ENCODE measurements around the gene ALDH1A3.
A peak's percentile ranks its signal among the peaks of the same experiment; 100 is the strongest.
"Not testable (repeated sequence)": the region's sequence is repeated elsewhere in the genome, so short reads cannot be mapped to it uniquely, and the experiment has no call there.

Gene ALDH1A3

DNA sequence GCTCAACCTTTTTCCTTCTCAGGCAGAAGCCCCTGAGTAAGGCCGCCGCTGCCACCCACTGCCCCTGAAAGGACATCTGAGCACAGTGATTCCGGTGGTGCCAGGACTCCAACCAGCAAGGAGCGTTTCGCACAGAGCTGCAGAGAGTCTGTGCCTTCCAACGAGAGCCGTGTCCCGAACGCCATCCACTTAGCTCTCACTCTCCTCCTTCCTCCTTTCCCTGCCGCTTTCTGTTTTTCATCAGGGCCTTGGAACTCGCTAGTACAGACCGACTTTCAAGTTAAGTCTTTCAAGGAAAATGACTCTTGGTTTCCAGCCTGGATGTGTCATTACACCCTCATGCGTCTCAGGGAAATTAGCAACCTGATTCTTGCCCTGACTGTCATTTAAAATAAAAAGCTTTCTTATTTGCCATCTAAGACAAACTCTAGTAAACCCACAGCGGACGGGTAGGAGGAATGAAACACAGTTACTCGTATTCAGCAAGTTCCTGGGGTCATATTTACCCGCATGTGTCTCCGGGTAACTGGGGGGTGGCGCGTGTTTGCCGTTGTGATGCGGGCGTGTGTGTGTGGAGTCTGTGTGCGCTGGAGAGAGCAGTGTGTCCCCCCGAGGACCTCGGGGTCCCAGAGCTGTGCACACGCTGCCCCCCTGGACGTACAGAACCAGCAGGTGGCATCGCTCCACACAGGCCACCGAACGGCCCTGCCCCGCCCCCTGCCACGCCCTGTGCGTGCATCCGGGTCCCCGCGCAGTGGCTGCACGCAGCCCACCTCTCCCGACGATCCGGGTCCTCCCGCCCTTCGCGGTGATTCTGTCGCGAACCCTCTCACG is 30.4 kb upstream of the ALDH1A3 start:
- TF ChIP-seq CTCF (IDR thresholded peaks at IDR 0.05): no peak
- Histone ChIP-seq H3K4me3 (peak overlapping the region; percentile 69), H3K27ac (no peak overlapping the region)
- DNase-seq (ENCODE audit: low spot score): no peak

- no peak for TF ChIP-seq CTCF (IDR thresholded peaks at IDR 0.05)
- Histone ChIP-seq H3K4me3 (peak overlapping the region; percentile 69), H3K27ac (no peak overlapping the region)
- DNase-seq (ENCODE audit: low spot score): no peak
These were observed 29.8 kb upstream of the ALDH1A3 start for GRCh38 chr15:100849855-100850218.

GRCh38 chr15:100851428-100852015 is 28.1 kb upstream of the ALDH1A3 start:
- not testable (repeated sequence) for H3K4me3 ChIP-seq; H3K27ac ChIP-seq; DNase-seq (ENCODE audit: low spot score)

GRCh38 chr15:100852630-100853029 is 27.0 kb upstream of the ALDH1A3 start:
- Histone ChIP-seq H3K4me3 (no peak overlapping the region), H3K27ac (no peak overlapping the region)
- no peak for DNase-seq (ENCODE audit: low spot score)
- TF ChIP-seq CTCF (IDR thresholded peaks at IDR 0.05): no peak

DNA sequence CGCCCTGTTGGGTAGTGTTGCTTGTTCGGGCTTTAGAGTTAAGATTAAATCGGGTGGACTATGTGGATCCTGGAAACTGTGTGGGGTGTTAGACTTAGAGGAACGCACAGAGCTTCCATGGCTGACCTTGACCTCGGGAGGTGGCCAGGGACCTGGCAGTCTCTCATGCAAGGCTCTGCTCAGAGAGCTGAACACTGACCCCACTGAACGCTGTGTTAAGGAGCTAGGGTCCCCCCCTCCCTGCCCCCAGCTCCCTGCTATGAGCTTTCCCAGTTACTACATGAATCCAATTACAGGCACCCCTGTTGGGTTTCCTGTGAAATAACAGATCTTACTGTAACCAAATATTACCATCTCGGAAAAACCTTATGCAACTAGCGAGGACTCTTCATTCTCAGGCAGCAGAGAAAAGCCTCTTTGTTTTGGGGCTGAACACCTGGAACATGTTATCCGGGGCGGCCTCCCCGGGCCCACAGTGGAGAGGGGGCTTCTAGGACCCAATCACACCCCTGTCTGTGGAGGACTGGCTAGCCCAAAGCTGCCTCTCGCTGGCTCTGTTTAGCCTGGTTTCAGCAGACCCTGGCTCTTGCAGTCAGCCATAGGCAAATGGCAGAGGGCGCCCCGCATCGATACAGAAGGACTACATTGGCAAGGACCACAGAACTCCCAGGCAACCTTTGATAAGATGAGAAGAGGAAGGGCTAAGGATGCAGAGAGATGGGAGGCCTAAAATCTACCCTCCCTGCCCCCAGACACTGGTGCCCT is 25.8 kb upstream of the ALDH1A3 start:
- TF ChIP-seq CTCF (IDR thresholded peaks at IDR 0.05): no peak
- DNase-seq (ENCODE audit: low spot score): no peak
- H3K27ac ChIP-seq: no peak overlapping the region
- no peak overlapping the region for H3K4me3 ChIP-seq

GRCh38 chr15:100856867-100857266 is 22.8 kb upstream of the ALDH1A3 start:
- TF ChIP-seq CTCF (IDR thresholded peaks at IDR 0.05): no peak
- no peak for DNase-seq (ENCODE audit: low spot score)

DNA sequence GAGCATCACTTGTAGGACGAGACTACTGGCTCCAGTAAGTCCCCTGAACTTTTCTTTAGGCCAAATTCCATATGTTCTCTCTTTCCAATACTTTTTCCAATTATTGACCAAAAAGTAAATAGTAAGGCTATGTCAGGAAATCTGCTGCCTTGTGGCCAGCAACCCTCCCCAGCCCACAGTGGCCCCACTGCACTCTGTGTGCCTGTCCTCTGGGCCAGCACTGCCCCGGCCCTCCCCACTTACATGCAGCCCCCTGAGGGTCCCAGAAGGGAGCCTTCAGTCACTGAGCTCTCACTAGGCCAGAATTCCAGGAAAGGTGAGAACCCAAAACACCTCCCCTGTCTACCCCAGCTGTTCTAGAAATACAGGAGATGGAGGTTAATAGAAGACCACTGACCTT is 21.3 kb upstream of the ALDH1A3 start:
- TF ChIP-seq CTCF (IDR thresholded peaks at IDR 0.05): no peak
- DNase-seq (ENCODE audit: low spot score): no peak
- Histone ChIP-seq H3K27ac (no peak overlapping the region), H3K4me3 (no peak overlapping the region)

More at GRCh38 chr15:100856867-100857266, 22.8 kb upstream of the ALDH1A3 start:
- no peak overlapping the region for H3K4me3 ChIP-seq
- H3K27ac ChIP-seq: no peak overlapping the region

All from coronary artery (tissue), 2 donors.